H9 (cell line): ENCODE results near the gene UBAC2. TPM values are rescaled to one million over a fixed set of nuclear protein-coding genes. Genes with fewer than 3 reads are reported as not detected.

Source experiments
- DNase-seq: peaks from one replicate; pipeline ENCODE4 v3.0.0-alpha.2; 2017
- H2AFZ ChIP-seq: one replicate; pipeline ENCODE4 v1.6.1; 2013; ENCODE audit warnings: mild to moderate bottlenecking, low read length, control low read depth, moderate library complexity
- H2AK5ac ChIP-seq: 2 replicates; pipeline ENCODE4 v1.6.1; 2013; ENCODE audit warnings: low read length, control low read depth, mixed read lengths; ENCODE audit not compliant: insufficient read length
- H2BK120ac ChIP-seq: one replicate; pipeline ENCODE4 v1.6.1; 2013; ENCODE audit warnings: low read depth, mild to moderate bottlenecking, low read length, control low read depth, inconsistent platforms; ENCODE audit not compliant: poor library complexity, severe bottlenecking
- H2BK12ac ChIP-seq: 2 replicates; pipeline ENCODE4 v1.6.1; 2013; ENCODE audit warnings: low read length, control low read depth, mixed read lengths, low read depth; ENCODE audit not compliant: insufficient read length
- H2BK15ac ChIP-seq: 2 replicates; pipeline ENCODE4 v1.6.1; 2013; ENCODE audit warnings: low read depth, low read length, control low read depth
- H2BK20ac ChIP-seq: one replicate; pipeline ENCODE4 v1.6.1; 2013; ENCODE audit warnings: low read depth, mild to moderate bottlenecking, low read length, control low read depth, inconsistent platforms; ENCODE audit not compliant: poor library complexity, severe bottlenecking
- H2BK5ac ChIP-seq: 2 replicates; pipeline ENCODE4 v1.6.1; 2013; ENCODE audit warnings: low read length, control low read depth, mixed read lengths; ENCODE audit not compliant: insufficient read length
- H3K14ac ChIP-seq: 2 replicates; pipeline ENCODE4 v1.6.1; 2013; ENCODE audit warnings: low read length, control low read depth; ENCODE audit not compliant: insufficient read depth
- H3K18ac ChIP-seq: 2 replicates; pipeline ENCODE4 v1.6.1; 2013; ENCODE audit warnings: low read depth, mild to moderate bottlenecking, mixed read lengths, low read length, control low read depth; ENCODE audit not compliant: insufficient read length
- H3K23ac ChIP-seq: 2 replicates; pipeline ENCODE4 v1.6.1; 2013; ENCODE audit warnings: low read length, control low read depth, mixed read lengths, low read depth; ENCODE audit not compliant: insufficient read length
- H3K23me2 ChIP-seq: 2 replicates; pipeline ENCODE4 v1.6.1; 2013; ENCODE audit warnings: low read depth, mild to moderate bottlenecking, mixed read lengths, low read length, control low read depth; ENCODE audit not compliant: insufficient read length, poor library complexity, severe bottlenecking
- H3K27ac ChIP-seq: 2 replicates; pipeline ENCODE4 v1.5.1; 2013; ENCODE audit warnings: low read length, control low read depth, mixed read lengths, low read depth; ENCODE audit not compliant: insufficient read length
- H3K27me3 ChIP-seq: 2 replicates; pipeline ENCODE4 v1.6.1; 2013; ENCODE audit warnings: low read length, control low read depth, inconsistent platforms; ENCODE audit not compliant: insufficient read depth
- H3K4ac ChIP-seq: 2 replicates; pipeline ENCODE4 v1.6.1; 2013; ENCODE audit warnings: low read depth, mild to moderate bottlenecking, control low read depth, inconsistent platforms, low read length, moderate library complexity
- H3K4me1 ChIP-seq: 2 replicates; pipeline ENCODE4 v1.6.1; 2013; ENCODE audit warnings: low read length, control low read depth, inconsistent platforms; ENCODE audit not compliant: insufficient read depth
- H3K4me2 ChIP-seq: 2 replicates; pipeline ENCODE4 v1.6.1; 2013; ENCODE audit warnings: low read length, control low read depth, mixed read lengths; ENCODE audit not compliant: insufficient read length, insufficient read depth
- H3K56ac ChIP-seq: 2 replicates; pipeline ENCODE4 v1.6.1; 2013; ENCODE audit warnings: low read depth, mild to moderate bottlenecking, mixed read lengths, low read length, control low read depth; ENCODE audit not compliant: insufficient read length
- H3K79me1 ChIP-seq: 2 replicates; pipeline ENCODE4 v1.6.1; 2013; ENCODE audit warnings: low read depth, mild to moderate bottlenecking, moderate library complexity, low read length, control low read depth, inconsistent platforms; ENCODE audit not compliant: insufficient read depth, poor library complexity, severe bottlenecking
- H3K79me2 ChIP-seq: 2 replicates; pipeline ENCODE4 v1.6.1; 2013; ENCODE audit warnings: low read length, control low read depth, inconsistent platforms; ENCODE audit not compliant: insufficient read depth
- H3K9ac ChIP-seq: 2 replicates; pipeline ENCODE4 v1.6.1; 2013; ENCODE audit warnings: low read length, control low read depth, mixed read lengths; ENCODE audit not compliant: insufficient read length; ENCODE audit errors: extremely low read depth
- H3K9me3 ChIP-seq: one replicate; pipeline ENCODE4 v1.6.1; 2013; ENCODE audit warnings: low read depth, low read length, inconsistent platforms; ENCODE audit not compliant: control insufficient read depth
- H3T11ph ChIP-seq: one replicate; pipeline ENCODE4 v1.6.1; 2013; ENCODE audit warnings: mild to moderate bottlenecking, low read length, control low read depth, inconsistent platforms
- H4K20me1 ChIP-seq: one replicate; pipeline ENCODE4 v1.6.1; 2013; ENCODE audit not compliant: control insufficient read depth, insufficient read length, insufficient read depth
- H4K5ac ChIP-seq: 2 replicates; pipeline ENCODE4 v1.6.1; 2013; ENCODE audit warnings: low read depth, mild to moderate bottlenecking, mixed read lengths, low read length, control low read depth; ENCODE audit not compliant: insufficient read length
- H4K8ac ChIP-seq: replicated peaks from 2 replicates; pipeline ENCODE4 v1.6.1; 2013; ENCODE audit warnings: low read length, control low read depth, mixed read lengths, low read depth; ENCODE audit not compliant: insufficient read length
- H4K91ac ChIP-seq: 2 replicates; pipeline ENCODE4 v1.6.1; 2013; ENCODE audit warnings: low read depth, mild to moderate bottlenecking, moderate library complexity, mixed read lengths, low read length, control low read depth; ENCODE audit not compliant: insufficient read length
- H3K27ac Mint-ChIP-seq, 3 experiments: 2 replicates in 2 of 3; 3 replicates in 1 of 3; pipeline ENCODE4 v1.8.0; 2020 to 2021; ENCODE audit warnings: mixed read lengths in 3 of 3, mild to moderate bottlenecking in 1 of 3, moderate library complexity in 1 of 3
- H3K27me3 Mint-ChIP-seq: 2 replicates; pipeline ENCODE4 v1.8.0; 2021; ENCODE audit warnings: low read depth, mild to moderate bottlenecking, moderate library complexity, mixed read lengths
- H3K36me3 Mint-ChIP-seq, 3 experiments: 2 replicates in 2 of 3; 3 replicates in 1 of 3; pipeline ENCODE4 v1.8.0; 2020 to 2021; ENCODE audit warnings: low read depth in 3 of 3, mixed read lengths in 3 of 3; ENCODE audit not compliant: insufficient read depth in 1 of 3
- H3K4me1 Mint-ChIP-seq, 2 experiments: 2 replicates each; pipeline ENCODE4 v1.8.0; 2020; ENCODE audit warnings: mixed read lengths in 2 of 2
- H3K4me3 Mint-ChIP-seq, 2 experiments: 2 replicates in 1 of 2; 3 replicates in 1 of 2; pipeline ENCODE4 v1.8.0; 2020 to 2021; ENCODE audit warnings: mild to moderate bottlenecking in 2 of 2, mixed read lengths in 2 of 2, moderate library complexity in 1 of 2
- H3K9me3 Mint-ChIP-seq, 2 experiments: 2 replicates in 1 of 2; 3 replicates in 1 of 2; pipeline ENCODE4 v1.8.0; 2020; ENCODE audit warnings: mild to moderate bottlenecking in 2 of 2, mixed read lengths in 2 of 2, moderate library complexity in 1 of 2
- CTCF ChIP-seq: fragments of 200-600 bp; sonication (generic); conservative IDR thresholded peaks from 3 replicates; pipeline ENCODE4 v1.8.0; 2021; ENCODE audit warnings: antibody characterized with exemption, mild to moderate bottlenecking
- WGBS: extraction: QIAGEN DNeasy Blood & Tissue Kit; methylation state at CpG from one replicate; pipeline ENCODE4 v1.1.7; 2013; ENCODE audit warnings: missing lambda C conversion rate, low lambda C conversion rate, mixed read lengths; ENCODE audit not compliant: insufficient read length; ENCODE audit errors: extremely low coverage; 5-methylcytosine and 5-hydroxymethylcytosine counted together
- total RNA-seq: library from RNA; stranded (reverse); gene quantifications from 2 replicates; pipeline ENCODE4 v1.2.1, GENCODE V29; 2021

UBAC2 gene
- total RNA-seq, 1 experiment from 2014 or later, result 52.3 TPM

- H4K20me1 ChIP-seq, result no peaks in the 10 kb centered on the region
- H4K8ac ChIP-seq, result no peak overlapping the region
- H2BK12ac ChIP-seq, result no peak overlapping the region
- H3K18ac ChIP-seq, result no peak overlapping the region
- Mint-ChIP-seq H3K9me3 (no peaks in the 10 kb centered on the region; a peak in 1 of 5 replicates), H3K4me3 (no peak overlapping the region), H3K27ac (no peak overlapping the region; a peak in 1 of 7 replicates), H3K4me1 (peaks cover 11% of the 10 kb centered on the region in 2 experiments), H3K27me3 (peaks cover 16% of the 10 kb centered on the region), H3K36me3 (no peaks in the 10 kb centered on the region)
- no peak overlapping the region for H4K91ac ChIP-seq
- no peak overlapping the region for H2BK120ac ChIP-seq
- TF ChIP-seq CTCF, result no peak
- no peak for DNase-seq
- H3K4me2 ChIP-seq, result no peak overlapping the region
- H3K4ac ChIP-seq, result no peak overlapping the region
- WGBS, result no CpG with 5 or more reads among the region's 13 CpGs
- H2BK20ac ChIP-seq, result no peak overlapping the region
- no peak overlapping the region for H3K56ac ChIP-seq
- H2AK5ac ChIP-seq, result no peak overlapping the region
- H3K27ac ChIP-seq, result no peak overlapping the region
- H3T11ph ChIP-seq, result no peak overlapping the region
- no peak overlapping the region for H2AFZ ChIP-seq
- no peak overlapping the region for H4K5ac ChIP-seq
- H3K23ac ChIP-seq, result no peak overlapping the region
- no peak overlapping the region for H2BK15ac ChIP-seq
- H3K79me1 ChIP-seq, result no peaks in the 10 kb centered on the region
- H3K9me3 ChIP-seq, result no peaks in the 10 kb centered on the region
- H3K27me3 ChIP-seq, result no peaks in the 10 kb centered on the region
- no peak overlapping the region for H2BK5ac ChIP-seq
- peaks cover 4% of the 10 kb centered on the region; the same call in 1 of the 2 replicates for H3K4me1 ChIP-seq
- H3K9ac ChIP-seq, result no peak overlapping the region
- no peak overlapping the region; the same call in 1 of the 2 replicates for H3K14ac ChIP-seq
- no peaks in the 10 kb centered on the region for H3K23me2 ChIP-seq
- H3K79me2 ChIP-seq, result no peaks in the 10 kb centered on the region
Observed at GRCh38 chr13:99422586-99423220, 222.0 kb downstream of the UBAC2 start.
